AG04450 (cell line): ENCODE results near the gene ATAD3C. TPM values are rescaled to one million over a fixed set of nuclear protein-coding genes. Genes with fewer than 3 reads are reported as not detected.
"Not testable (repeated sequence)": the region's sequence is repeated elsewhere in the genome, so short reads cannot be mapped to it uniquely, and the experiment has no call there.

Experiments used
- CTCF ChIA-PET: fragments of 300-600, 350-600 bp; formaldehyde crosslinking; extraction: SDS; loops from one replicate; lab custom pipeline; 2022; ENCODE audit warnings: antibody characterized with exemption, inconsistent platforms; lab: Charles Lee
- POLR2A ChIA-PET: fragments of 350-600 bp; formaldehyde crosslinking; extraction: SDS; loops from one replicate; lab custom pipeline; 2021; ENCODE audit warnings: antibody characterized with exemption, inconsistent platforms; lab: Yijun Ruan, JAX
- DNase-seq: peaks from one replicate; pipeline ENCODE4 v3.0.0-alpha.2; 2011; ENCODE audit warnings: low read depth, low spot score
- H3K27ac ChIP-seq: one replicate; pipeline ENCODE4 v1.5.1; 2012; ENCODE audit warnings: low read depth, low read length, control low read depth
- H3K27me3 ChIP-seq: one replicate; pipeline ENCODE4 v1.6.0; 2012; ENCODE audit warnings: low read length; ENCODE audit not compliant: control insufficient read depth, insufficient read depth
- H3K4me3 ChIP-seq: 2 replicates; pipeline ENCODE4 v1.5.1; 2011; ENCODE audit warnings: mild to moderate bottlenecking, low read depth, low read length, control low read depth
- H3K9me3 ChIP-seq: 2 replicates; pipeline ENCODE4 v1.5.1; 2012; ENCODE audit warnings: low read length; ENCODE audit not compliant: control insufficient read depth, insufficient read depth
- polyA plus RNA-seq: library from polyadenylated mRNA; depleted of rRNA; stranded (reverse); fragments of >200 nt; gene quantifications from 2 replicates; pipeline ENCODE4 v1.2.3, GENCODE V29; 2011
- TF ChIP-seq, protein P1 (sequence below): IDR thresholded peaks from 2 replicates; pipeline ENCODE4 v1.5.1; 2011; ENCODE audit warnings: low read depth, low read length, control low read depth, inconsistent platforms

Gene ATAD3C
- polyA plus RNA-seq, 1 experiment: not detected

DNA sequence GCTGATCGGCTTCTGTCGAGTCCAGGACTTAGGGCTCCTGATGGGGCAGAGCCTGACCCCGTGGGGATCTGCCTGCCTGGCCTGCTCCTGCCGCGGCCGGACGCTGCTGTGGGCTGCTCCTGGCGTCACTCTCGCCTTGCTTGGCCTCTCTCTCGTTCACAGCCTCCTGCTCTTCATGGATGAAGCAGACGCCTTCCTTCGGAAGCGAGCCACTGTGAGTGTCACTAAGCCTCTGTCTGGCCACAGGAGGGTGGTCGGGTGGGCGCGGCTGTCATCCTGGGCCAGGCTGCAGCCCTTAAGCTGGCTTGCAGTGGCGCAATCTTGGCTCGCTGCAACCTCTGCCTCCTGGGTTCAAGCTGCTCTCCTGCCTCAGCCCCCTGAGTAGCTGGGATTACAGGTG is 38.2 kb downstream of the ATAD3C start:
- DNase-seq: no peak
- Histone ChIP-seq H3K27ac (no peak overlapping the region), H3K9me3 (peaks cover 28% of the 10 kb centered on the region), H3K27me3 (no peaks in the 10 kb centered on the region), H3K4me3 (no peak overlapping the region)
- TF ChIP-seq, protein P1, sequence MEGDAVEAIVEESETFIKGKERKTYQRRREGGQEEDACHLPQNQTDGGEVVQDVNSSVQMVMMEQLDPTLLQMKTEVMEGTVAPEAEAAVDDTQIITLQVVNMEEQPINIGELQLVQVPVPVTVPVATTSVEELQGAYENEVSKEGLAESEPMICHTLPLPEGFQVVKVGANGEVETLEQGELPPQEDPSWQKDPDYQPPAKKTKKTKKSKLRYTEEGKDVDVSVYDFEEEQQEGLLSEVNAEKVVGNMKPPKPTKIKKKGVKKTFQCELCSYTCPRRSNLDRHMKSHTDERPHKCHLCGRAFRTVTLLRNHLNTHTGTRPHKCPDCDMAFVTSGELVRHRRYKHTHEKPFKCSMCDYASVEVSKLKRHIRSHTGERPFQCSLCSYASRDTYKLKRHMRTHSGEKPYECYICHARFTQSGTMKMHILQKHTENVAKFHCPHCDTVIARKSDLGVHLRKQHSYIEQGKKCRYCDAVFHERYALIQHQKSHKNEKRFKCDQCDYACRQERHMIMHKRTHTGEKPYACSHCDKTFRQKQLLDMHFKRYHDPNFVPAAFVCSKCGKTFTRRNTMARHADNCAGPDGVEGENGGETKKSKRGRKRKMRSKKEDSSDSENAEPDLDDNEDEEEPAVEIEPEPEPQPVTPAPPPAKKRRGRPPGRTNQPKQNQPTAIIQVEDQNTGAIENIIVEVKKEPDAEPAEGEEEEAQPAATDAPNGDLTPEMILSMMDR: no peak
- CTCF ChIA-PET: no interaction called here
- POLR2A ChIA-PET: no interaction called here

DNA sequence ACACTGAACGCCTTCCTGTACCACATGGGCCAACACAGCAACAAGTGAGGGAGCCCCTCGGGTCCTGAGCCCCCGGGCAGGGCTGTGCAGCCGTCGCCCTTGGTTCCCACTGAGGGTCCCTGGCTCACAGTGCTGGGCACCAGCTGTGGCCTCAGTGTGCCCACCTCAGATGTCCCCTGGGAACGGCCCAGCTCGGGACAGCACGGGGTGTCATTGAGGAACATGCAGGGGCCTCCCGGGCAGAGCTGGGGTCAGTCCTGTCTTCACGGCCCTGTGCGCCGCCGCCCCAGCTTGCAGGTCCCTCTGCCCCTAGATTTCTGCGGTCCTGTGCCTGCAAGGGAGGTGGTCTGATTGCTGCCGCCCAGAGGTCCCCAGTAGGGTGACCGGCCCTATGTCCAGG is 39.7 kb downstream of the ATAD3C start:
- peaks cover 34% of the 10 kb centered on the region for H3K9me3 ChIP-seq
- H3K27ac ChIP-seq: no peak overlapping the region
- no peak overlapping the region for H3K4me3 ChIP-seq
- no peak for DNase-seq
- H3K27me3 ChIP-seq: no peaks in the 10 kb centered on the region
- TF ChIP-seq, protein P1: no peak
- POLR2A ChIA-PET: no interaction called here
- CTCF ChIA-PET: no interaction called here

DNA sequence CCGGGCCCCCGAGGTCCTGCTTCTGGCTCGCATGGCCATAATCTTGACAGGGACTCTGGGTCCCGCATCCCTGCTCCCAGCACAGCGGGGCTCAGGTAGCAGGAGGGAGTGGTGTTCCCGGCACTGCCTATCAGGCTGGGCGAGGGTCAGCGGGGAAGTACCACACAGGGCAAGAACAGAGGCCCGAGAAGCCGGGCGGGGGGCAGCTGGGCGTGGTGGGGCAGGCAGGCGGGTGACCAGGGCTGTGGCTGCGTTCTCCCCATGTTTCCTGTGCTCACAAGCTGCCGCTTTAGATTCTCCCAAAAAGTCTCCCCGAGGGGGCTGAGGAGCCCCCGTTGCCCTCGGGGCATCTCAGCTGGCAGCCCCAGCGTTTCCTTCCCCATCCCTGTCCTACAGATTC is 40.4 kb downstream of the ATAD3C start:
- DNase-seq: no peak
- TF ChIP-seq, protein P1: no peak
- H3K9me3 ChIP-seq: peaks cover 34% of the 10 kb centered on the region
- H3K27ac ChIP-seq: no peak overlapping the region
- ChIA-PET POLR2A (no interaction called here), CTCF (no interaction called here)
- H3K27me3 ChIP-seq: no peaks in the 10 kb centered on the region
- no peak overlapping the region for H3K4me3 ChIP-seq

DNA sequence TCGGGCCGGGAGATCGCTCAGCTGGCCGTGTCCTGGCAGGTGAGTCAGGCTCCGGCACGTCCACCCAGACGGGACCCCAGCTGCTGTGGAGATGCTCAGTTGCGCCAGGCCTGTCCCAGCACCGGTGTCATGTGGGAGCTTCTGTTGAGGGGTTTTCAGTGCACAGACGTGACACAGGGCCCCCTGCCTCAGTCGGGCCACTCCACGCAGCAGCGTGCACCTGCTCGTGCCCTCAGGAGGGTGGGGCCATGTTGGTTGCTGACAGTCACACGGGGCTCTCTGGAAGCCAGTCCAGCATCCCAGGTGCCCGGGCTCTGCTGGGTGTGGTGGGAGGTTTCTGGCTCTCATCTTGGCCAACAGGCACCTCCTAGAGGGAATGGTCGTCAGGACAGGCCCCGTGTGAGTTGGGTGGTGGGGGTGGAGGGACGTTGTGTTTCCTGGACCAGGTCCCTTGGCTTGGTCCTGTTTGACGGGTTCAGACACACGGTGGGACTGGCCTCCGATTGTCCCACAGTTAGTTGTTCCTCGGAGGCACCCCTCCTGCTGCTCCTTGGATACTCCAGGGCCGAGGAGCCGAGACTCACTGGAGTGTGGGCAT is 41.2 kb downstream of the ATAD3C start:
- Histone ChIP-seq H3K4me3 (no peak overlapping the region), H3K27ac (no peak overlapping the region), H3K9me3 (peaks cover 34% of the 10 kb centered on the region), H3K27me3 (no peaks in the 10 kb centered on the region)
- ChIA-PET POLR2A (no interaction called here), CTCF (no interaction called here)
- DNase-seq: no peak
- TF ChIP-seq, protein P1: no peak

DNA sequence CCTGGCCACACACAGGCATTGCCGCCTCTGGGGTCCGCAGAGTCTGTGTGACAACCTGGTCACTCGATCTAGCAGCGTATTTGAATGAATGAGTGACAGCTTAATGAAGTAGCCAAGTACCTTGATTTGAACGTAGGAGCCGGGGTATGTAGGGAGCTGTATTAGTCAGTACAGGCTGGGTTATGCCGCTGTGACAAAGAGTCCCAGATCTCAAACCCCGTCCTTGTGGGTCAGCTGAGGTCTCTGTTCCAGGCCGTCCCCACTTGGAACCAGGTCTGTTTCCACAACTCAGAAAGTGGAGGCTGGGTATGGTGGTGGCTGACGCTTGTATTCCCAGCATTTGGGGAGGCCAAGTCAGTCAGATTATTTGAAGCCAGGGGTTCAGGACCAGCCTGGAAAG is 42.1 kb downstream of the ATAD3C start:
- TF ChIP-seq, protein P1: no peak
- H3K27ac ChIP-seq: no peak overlapping the region
- no peaks in the 10 kb centered on the region for H3K27me3 ChIP-seq
- H3K9me3 ChIP-seq: peaks cover 34% of the 10 kb centered on the region
- DNase-seq: no peak
- ChIA-PET CTCF (no interaction called here), POLR2A (no interaction called here)
- no peak overlapping the region for H3K4me3 ChIP-seq

DNA sequence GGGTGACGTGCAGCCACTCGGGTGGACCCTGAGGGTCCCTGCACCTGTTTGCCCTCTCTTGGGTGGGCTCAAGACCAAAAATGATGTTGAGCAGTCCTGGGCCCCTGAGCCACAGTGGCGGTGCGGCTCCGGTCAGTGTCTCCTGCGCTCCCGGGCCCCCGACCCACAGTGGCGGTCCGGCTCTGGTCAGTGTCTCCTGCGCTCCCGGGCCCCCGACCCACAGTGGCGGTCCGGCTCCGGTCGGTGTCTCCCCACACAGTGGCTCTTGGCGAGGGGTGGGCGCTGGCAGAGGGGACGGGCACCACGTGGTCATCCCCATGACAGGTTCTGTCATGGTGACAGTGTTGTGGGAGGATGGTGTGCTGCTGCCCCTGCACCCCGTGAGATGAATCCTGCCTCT is 44.8 kb downstream of the ATAD3C start:
- not testable (repeated sequence) for H3K4me3 ChIP-seq, H3K27ac ChIP-seq, H3K27me3 ChIP-seq, DNase-seq
- CTCF ChIA-PET: interaction anchor here (1.0 kb wide), 1 partner anchor 10 kb away, joined by 3 read pairs; no protein-coding TSS in a partner anchor
- peaks cover 34% of the 10 kb centered on the region for H3K9me3 ChIP-seq
- POLR2A ChIA-PET: interaction anchor here (1.1 kb wide), 1 partner anchor 10 kb away, joined by 3 read pairs; no protein-coding TSS in a partner anchor

DNA sequence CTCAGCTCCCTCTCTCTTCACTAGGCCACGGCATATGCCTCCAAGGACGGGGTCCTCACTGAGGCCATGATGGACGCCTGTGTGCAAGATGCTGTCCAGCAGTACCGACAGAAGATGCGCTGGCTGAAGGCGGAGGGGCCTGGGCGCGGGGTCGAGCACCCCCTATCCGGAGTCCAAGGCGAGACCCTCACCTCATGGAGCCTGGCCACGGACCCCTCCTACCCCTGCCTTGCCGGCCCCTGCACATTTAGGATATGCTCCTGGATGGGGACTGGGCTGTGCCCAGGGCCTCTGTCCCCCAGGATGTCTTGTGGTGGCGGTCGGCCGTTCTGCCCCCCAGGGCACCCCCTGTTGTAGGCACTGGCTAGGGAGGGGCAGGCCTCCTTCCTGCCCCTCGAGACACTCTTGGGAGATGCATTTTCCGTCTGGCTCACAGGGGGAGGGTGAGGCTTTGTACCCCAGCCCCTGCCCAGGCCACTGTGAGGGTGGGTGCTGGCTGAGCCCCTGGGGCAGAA is 46.0 kb downstream of the ATAD3C start:
- CTCF ChIA-PET, H3K27ac ChIP-seq, H3K4me3 ChIP-seq, DNase-seq, H3K27me3 ChIP-seq: not testable (repeated sequence)
- POLR2A ChIA-PET: interaction anchor here (1.1 kb wide), 1 partner anchor 9 kb away, joined by 3 read pairs; no protein-coding TSS in a partner anchor
- peaks cover 25% of the 10 kb centered on the region for H3K9me3 ChIP-seq
